AG04449 (cell line): ENCODE results near the gene PDSS1.

Experiments
- CTCF ChIA-PET: fragments of 350-600 bp; formaldehyde crosslinking; extraction: SDS; loops from one replicate; lab custom pipeline; 2021; ENCODE audit warnings: antibody characterized with exemption; lab: Yijun Ruan, JAX
- POLR2A ChIA-PET: fragments of 400-600, 350-600 bp; formaldehyde crosslinking; extraction: SDS; loops from one replicate; lab custom pipeline; 2020; ENCODE audit warnings: antibody characterized with exemption, inconsistent platforms; lab: Yijun Ruan, JAX
- DNase-seq: peaks from one replicate; pipeline ENCODE4 v3.0.0-alpha.2; 2010; ENCODE audit warnings: low read depth, low spot score
- H3K4me3 ChIP-seq: 2 replicates; pipeline ENCODE4 v1.5.1; 2011; ENCODE audit warnings: low read depth, mild to moderate bottlenecking, control low read depth, low read length
- TF ChIP-seq, protein P1 (sequence below): IDR thresholded peaks from one replicate; pipeline ENCODE4 v1.5.1; 2011; ENCODE audit warnings: mild to moderate bottlenecking, moderate library complexity, low read length, control low read depth, inconsistent platforms; ENCODE audit not compliant: insufficient read depth; ENCODE audit errors: missing control alignments

Gene PDSS1

DNA sequence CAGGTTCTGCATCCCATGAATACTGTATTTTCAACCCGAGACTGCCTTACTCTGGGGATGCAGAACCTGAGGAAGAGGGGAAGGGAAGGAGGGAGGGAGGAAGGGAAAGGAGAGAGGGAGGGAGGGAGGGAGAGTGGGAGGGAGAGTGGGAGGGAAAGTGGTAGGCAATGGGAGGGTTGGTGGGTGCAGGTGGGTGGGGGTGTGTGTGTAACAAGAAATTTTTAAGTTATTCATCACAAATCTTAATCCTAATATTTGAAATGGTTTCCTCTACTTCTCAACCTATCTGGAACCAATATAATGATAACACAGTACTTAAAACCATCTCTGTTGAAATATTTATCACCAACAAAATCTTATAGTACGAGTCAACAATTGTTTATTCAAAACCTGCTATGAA lies 68.0 kb downstream of the PDSS1 start:
- DNase-seq: no peak
- H3K4me3 ChIP-seq: no peak overlapping the region
- CTCF ChIA-PET: no interaction called here
- POLR2A ChIA-PET: no interaction called here
- TF ChIP-seq, protein P1, sequence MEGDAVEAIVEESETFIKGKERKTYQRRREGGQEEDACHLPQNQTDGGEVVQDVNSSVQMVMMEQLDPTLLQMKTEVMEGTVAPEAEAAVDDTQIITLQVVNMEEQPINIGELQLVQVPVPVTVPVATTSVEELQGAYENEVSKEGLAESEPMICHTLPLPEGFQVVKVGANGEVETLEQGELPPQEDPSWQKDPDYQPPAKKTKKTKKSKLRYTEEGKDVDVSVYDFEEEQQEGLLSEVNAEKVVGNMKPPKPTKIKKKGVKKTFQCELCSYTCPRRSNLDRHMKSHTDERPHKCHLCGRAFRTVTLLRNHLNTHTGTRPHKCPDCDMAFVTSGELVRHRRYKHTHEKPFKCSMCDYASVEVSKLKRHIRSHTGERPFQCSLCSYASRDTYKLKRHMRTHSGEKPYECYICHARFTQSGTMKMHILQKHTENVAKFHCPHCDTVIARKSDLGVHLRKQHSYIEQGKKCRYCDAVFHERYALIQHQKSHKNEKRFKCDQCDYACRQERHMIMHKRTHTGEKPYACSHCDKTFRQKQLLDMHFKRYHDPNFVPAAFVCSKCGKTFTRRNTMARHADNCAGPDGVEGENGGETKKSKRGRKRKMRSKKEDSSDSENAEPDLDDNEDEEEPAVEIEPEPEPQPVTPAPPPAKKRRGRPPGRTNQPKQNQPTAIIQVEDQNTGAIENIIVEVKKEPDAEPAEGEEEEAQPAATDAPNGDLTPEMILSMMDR: no peak

DNA sequence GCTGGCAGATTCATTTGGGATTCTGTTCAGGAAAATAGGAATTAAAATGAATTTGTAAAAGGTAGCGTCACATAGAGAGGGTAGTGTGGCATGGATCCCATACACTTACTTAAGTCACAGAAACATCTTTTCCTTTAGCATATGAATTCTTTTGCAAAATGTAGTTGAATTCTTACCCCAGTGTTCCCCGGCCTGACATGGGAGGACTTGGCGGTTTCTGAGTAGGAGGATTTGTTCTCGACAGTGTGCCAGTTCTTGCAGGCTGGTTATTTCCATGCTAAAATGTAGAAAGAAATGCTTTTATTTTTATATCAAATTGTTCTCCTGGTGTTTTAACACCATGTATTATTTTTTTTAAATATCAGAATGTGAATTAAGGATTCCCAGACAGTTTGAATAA lies 72.6 kb downstream of the PDSS1 start:
- POLR2A ChIA-PET: no interaction called here
- CTCF ChIA-PET: interaction anchor here (0.5 to 1.0 kb wide), 2 partner anchors 21 to 44 kb away, joined by 3 read pairs; no protein-coding TSS in a partner anchor
- TF ChIP-seq, protein P1: no peak
- no peak for DNase-seq
- no peak overlapping the region for H3K4me3 ChIP-seq

DNA sequence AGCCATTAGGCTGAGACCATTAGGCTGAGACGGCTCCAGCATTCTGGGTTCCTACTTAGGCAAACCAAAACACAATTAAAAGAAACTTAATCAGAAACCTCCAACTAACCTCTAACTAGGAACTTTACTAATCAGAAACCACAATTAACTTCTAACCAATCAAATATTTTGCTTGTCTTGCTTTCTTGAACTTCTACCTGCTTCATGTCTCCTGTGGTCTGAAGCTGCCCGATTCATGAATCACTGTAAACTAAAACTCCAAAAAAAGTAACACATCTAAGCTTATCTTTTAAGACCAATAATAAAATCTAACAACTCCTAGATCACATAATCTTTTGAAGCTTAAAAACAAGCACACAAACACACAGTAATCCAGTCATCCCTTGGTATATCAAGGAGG lies 76.1 kb downstream of the PDSS1 start:
- TF ChIP-seq, protein P1: no peak
- POLR2A ChIA-PET: no interaction called here
- no peak for DNase-seq
- CTCF ChIA-PET: interaction anchor here (2.1 kb wide), 1 partner anchor 48 kb away, joined by 7 read pairs; no protein-coding TSS in a partner anchor
- no peak overlapping the region for H3K4me3 ChIP-seq

DNA sequence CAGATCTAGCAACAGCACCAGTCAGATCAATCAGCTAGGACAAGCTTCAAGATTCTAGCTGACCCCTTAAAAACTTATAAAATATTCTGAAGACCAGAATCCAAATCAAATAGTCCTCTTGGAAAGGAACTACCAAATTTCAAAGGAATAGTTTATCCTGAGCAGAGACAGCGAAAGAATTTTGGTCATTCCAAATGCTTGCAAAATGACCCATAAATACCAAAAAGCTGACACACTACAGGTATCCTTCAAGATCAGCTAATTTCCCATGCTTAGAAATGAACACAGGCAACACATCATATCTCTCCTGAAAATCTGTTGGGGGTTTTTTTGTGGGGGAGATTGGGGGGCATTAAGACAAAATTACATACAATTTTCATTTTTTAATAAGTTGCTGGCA lies 78.8 kb downstream of the PDSS1 start:
- POLR2A ChIA-PET: no interaction called here
- CTCF ChIA-PET: interaction anchor here (1.3 kb wide), 1 partner anchor 20 kb away, joined by 4 read pairs; no protein-coding TSS in a partner anchor
- no peak overlapping the region for H3K4me3 ChIP-seq
- DNase-seq: no peak
- TF ChIP-seq, protein P1: no peak

DNA sequence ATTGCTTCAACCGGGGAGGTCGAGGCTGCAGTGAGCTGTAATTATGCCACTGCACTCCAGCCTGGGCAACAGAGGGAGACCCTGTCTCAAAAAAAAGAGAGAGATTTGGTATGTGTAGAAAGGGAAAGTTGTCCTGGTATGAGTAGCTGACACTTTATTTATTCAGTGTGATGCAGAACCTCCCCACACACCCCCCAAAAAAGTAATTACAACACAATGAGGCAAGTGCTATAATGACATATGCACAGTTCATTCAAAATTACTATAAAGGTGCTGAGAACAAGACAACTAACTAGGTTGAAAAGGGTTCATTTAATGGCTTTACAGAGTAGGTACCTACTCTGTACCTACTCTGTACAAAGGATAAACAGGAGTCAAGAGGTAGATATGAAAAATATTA lies 80.2 kb downstream of the PDSS1 start:
- ChIA-PET POLR2A (no interaction called here), CTCF (no interaction called here)
- no peak for DNase-seq
- TF ChIP-seq, protein P1: no peak
- H3K4me3 ChIP-seq: no peak overlapping the region

DNA sequence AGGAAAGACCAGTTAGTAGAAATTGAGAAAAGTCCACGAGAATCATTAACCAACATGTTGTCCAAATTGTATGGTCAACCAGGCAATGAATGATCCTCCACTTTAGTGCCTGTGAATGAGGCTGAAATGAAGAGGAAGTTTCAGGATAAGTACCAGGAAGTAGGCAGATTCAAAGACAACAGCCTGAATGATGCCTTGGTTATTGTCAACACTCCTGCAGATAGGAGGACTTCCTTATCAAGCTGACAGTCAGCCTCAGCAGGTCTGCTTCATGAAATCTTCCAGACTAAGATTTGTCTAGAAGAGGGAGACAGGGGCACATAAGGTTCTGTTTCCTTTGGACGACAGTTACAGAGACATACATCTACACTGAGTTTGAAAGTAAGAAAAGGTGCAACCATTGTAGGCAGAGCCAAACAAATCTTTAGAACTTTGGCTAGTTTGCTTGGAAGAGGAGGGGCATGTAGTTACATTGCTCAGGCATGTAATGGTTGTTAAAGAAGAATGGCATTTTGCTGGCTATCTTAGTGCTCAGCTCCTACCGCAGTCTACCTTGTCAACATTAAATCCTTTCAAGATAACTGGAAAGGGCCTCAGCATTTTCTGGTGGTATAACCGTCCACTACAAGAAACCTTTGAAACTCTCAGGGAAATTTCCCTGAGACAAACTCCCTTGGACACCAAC lies 81.8 kb downstream of the PDSS1 start:
- ChIA-PET POLR2A (no interaction called here), CTCF (interaction anchor here (0.8 to 1.4 kb wide), 2 partner anchors 17 to 25 kb away, joined by 3 read pairs; no protein-coding TSS in a partner anchor)
- TF ChIP-seq, protein P1: no peak

More for the DNA sequence above, 81.8 kb downstream of the PDSS1 start:
- DNase-seq: no peak
- no peak overlapping the region for H3K4me3 ChIP-seq
